Subcutaneous adipose tissue (tissue), 4 donors: Measurements from ENCODE around the gene KAZN. TPM values are rescaled to one million over a fixed set of nuclear protein-coding genes. Genes with fewer than 3 reads are reported as not detected.

Experiments
- total RNA-seq, 4 donors: library from RNA; depleted of rRNA; stranded (reverse); fragments of >200 nt; gene quantifications; one replicate each; pipeline ENCODE4 v1.1.0, GENCODE V29; 2016
- TF ChIP-seq, protein P1 (sequence below): fragments of 450-650 bp; IDR thresholded peaks from one replicate; pipeline ENCODE4 v1.5.1; 2016; ENCODE audit warnings: low read depth, mild to moderate bottlenecking, control low read depth, antibody characterized with exemption, moderate library complexity

KAZN gene
- total RNA-seq, 4 donors from 2014 or later: 7.5 to 22.2 (median 10.4) TPM

GRCh38 chr1:15103211-15103610, 504.7 kb downstream of the KAZN start:
- TF ChIP-seq, protein P1, sequence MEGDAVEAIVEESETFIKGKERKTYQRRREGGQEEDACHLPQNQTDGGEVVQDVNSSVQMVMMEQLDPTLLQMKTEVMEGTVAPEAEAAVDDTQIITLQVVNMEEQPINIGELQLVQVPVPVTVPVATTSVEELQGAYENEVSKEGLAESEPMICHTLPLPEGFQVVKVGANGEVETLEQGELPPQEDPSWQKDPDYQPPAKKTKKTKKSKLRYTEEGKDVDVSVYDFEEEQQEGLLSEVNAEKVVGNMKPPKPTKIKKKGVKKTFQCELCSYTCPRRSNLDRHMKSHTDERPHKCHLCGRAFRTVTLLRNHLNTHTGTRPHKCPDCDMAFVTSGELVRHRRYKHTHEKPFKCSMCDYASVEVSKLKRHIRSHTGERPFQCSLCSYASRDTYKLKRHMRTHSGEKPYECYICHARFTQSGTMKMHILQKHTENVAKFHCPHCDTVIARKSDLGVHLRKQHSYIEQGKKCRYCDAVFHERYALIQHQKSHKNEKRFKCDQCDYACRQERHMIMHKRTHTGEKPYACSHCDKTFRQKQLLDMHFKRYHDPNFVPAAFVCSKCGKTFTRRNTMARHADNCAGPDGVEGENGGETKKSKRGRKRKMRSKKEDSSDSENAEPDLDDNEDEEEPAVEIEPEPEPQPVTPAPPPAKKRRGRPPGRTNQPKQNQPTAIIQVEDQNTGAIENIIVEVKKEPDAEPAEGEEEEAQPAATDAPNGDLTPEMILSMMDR: no peak

DNA sequence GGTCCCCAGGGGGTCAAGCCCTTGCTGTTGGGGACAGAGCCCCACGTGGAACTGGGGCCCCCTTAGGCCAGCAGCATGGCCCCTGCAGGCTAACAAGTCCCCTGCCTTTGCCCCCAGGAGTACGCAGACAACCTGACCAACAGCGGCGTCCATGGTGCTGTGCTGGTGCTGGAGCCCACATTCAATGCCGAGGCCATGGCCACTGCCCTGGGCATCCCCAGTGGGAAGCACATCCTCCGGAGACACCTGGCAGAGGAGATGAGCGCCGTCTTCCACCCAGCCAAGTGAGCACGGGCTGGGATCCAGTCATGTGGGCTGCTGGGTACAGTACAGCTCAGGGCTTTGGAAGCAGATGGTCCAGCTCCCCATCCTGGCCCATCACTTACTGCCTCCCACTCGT, 505.4 kb downstream of the KAZN start:
- TF ChIP-seq, protein P1: no peak

- TF ChIP-seq, protein P1: no peak
These were observed 506.3 kb downstream of the KAZN start for GRCh38 chr1:15104768-15105167.

DNA sequence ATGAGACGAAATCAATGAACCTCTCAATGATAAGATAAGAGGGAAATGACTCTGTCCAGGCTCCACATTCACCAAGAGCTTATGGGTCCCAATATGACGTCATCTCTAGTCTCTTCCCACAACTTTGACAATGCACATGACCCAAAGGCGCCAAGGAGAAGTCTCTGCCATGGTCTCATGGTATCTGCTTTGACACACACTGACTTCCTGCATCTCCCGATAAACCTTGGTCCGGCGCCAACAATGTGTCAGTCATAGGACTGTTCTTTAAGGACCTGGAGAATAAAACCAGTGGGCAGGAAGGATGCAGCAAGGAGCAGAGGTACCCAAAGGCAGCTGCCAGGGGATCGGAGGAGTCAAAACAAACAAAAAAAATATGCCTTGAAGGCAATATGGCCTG, 508.1 kb downstream of the KAZN start:
- TF ChIP-seq, protein P1: no peak

GRCh38 chr1:15107058-15107687, 508.7 kb downstream of the KAZN start:
- TF ChIP-seq, protein P1: no peak

DNA sequence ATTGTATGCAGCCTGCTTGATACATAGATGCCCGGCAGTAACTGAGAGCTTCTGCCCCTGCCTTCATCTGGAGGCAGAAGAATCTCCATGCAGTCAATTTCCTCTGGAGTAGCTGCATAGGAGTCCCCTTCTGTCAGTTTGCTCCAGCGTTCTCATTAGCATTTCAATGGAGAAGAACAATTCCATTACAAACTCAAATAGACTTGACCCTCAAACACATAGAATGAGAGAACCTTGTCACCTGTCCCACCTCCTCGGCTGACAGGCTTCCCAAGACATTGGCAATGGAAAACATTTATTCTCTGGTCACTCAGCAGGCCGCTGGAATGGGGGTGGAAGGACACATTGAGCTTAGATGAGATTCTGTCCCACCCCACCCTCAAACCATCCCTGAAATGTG, 509.4 kb downstream of the KAZN start:
- TF ChIP-seq, protein P1: no peak

DNA sequence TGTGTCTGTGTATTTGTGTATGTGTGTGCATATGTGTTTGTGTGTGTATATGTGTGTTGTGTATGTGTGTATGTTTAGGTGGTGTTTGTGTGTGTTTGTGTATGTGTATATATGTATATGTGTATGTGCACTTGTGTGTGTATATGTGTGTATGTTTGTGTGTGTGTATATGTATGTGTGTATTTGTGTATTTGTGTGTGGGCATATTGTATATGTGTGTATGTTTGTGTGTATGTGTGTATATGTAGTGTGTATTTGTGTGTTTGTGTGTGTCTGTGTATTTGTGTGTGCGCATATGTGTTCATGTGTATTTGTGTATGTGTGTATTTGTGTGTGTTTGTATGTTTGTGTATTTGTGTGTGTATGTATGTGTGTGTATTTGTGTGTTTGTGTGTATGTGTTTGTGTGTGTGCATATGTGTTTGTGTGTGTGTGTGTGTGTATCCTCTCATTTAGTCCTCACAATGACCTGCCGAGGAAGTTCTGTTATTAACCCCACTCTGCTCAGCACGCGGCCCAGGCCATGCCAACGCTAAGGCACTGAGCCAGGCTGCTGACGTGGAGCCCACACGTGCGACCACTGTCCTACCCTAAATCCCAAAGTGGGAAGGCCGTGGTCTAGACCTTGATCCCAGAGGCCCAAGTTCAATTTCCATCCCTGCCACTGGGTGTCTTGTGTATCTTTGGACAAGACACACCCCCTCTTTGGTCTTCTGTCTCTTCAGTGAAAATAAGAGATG, 511.8 kb downstream of the KAZN start:
- TF ChIP-seq, protein P1: no peak
